Measurements from ENCODE around the gene EEF2. TPM values are rescaled to one million over a fixed set of nuclear protein-coding genes. Genes with fewer than 3 reads are reported as not detected.

Gene EEF2
- total RNA-seq, 1 experiment from 2014 or later: 3,615 TPM

DNA sequence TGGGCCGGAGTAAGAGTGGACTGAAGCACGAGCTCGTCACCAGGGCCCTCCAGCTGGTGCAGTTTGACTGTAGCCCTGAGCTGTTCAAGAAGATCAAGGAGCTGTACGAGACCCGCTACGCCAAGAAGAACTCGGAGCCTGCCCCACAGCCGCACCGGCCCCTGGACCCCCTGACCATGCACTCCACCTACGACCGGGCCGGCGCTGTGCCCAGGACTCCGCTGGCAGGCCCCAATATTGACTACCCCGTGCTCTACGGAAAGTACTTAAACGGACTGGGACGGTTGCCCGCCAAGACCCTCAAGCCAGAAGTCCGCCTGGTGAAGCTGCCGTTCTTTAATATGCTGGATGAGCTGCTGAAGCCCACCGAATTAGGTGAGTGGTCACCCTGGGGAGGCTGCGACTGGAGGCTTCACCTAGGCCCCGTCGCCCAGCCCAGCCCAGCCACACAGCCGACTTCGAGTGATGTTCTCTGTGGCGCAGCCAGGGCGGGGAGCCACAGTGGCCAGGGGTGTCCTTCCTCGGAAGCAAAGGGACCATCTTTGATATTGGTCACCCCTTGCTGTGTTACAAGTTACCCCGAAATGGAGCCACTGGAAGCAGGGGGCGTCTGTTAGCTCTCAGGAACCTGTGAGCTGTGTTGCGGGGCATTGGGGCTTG lies 27.8 kb upstream of the EEF2 start:
- Histone ChIP-seq H2BK20ac (ENCODE audit: low read depth, low read length, poor library complexity, severe bottlenecking) (no peak overlapping the region), H3T11ph (ENCODE audit: low read length) (no peak overlapping the region), H3K18ac (ENCODE audit: insufficient read length, low read depth, low read length) (no peak overlapping the region), H4K5ac (ENCODE audit: insufficient read length, low read depth, low read length) (no peak overlapping the region), H3K14ac (ENCODE audit: insufficient read depth, low read length) (no peak overlapping the region), H4K8ac (replicated peaks; ENCODE audit: insufficient read length, low read depth, low read length) (no peak overlapping the region), H3K23me2 (ENCODE audit: insufficient read length, low read depth, low read length, poor library complexity, severe bottlenecking) (peaks cover 5% of the 10 kb centered on the region), H2BK15ac (ENCODE audit: low read depth, low read length) (no peak overlapping the region), H3K9me3 (ENCODE audit: control insufficient read depth, low read depth, low read length) (no peaks in the 10 kb centered on the region), H2AFZ (ENCODE audit: low read length) (no peak overlapping the region), H3K79me2 (ENCODE audit: insufficient read depth, low read length) (peaks cover 17% of the 10 kb centered on the region; the same call in 1 of the 2 replicates), H3K56ac (ENCODE audit: insufficient read length, low read depth, low read length) (no peak overlapping the region), H2BK120ac (ENCODE audit: low read depth, low read length, poor library complexity, severe bottlenecking) (no peak overlapping the region), H2BK12ac (ENCODE audit: insufficient read length, low read depth, low read length) (no peak overlapping the region), H2AK5ac (ENCODE audit: insufficient read length, low read length) (no peak overlapping the region), H4K20me1 (ENCODE audit: control insufficient read depth, insufficient read depth, insufficient read length) (no peaks in the 10 kb centered on the region), H3K4me2 (ENCODE audit: insufficient read depth, insufficient read length, low read length) (no peak overlapping the region), H3K79me1 (ENCODE audit: insufficient read depth, low read depth, low read length, poor library complexity, severe bottlenecking) (peaks cover 11% of the 10 kb centered on the region), H3K23ac (ENCODE audit: insufficient read length, low read depth, low read length) (no peak overlapping the region), H3K4me1 (ENCODE audit: insufficient read depth, low read length) (no peaks in the 10 kb centered on the region), H2BK5ac (ENCODE audit: insufficient read length, low read length) (no peak overlapping the region), H3K4ac (ENCODE audit: low read depth, low read length) (no peak overlapping the region), H3K27me3 (ENCODE audit: insufficient read depth, low read length) (no peaks in the 10 kb centered on the region), H3K9ac (ENCODE audit: extremely low read depth, insufficient read length, low read length) (no peak overlapping the region), H4K91ac (ENCODE audit: insufficient read length, low read depth, low read length) (no peak overlapping the region), H3K27ac (ENCODE audit: insufficient read length, low read depth, low read length) (no peak overlapping the region)
- peaks cover 13 to 20% of the 10 kb centered on the region in 2 experiments for H3K4me1 Mint-ChIP-seq
- TF ChIP-seq CTCF (conservative IDR thresholded peaks at IDR 0.05): no peak
- no peaks in the 10 kb centered on the region for H3K9me3 Mint-ChIP-seq
- no peak overlapping the region; a peak in 1 of 7 replicates for H3K27ac Mint-ChIP-seq
- no peak for DNase-seq
- no CpG with 5 or more reads among the region's 33 CpGs for WGBS (ENCODE audit: extremely low coverage, insufficient read length, low lambda C conversion rate)
- H3K4me3 Mint-ChIP-seq: peak overlapping the region in 1 of 2 experiments; percentile 3; a peak in 1 of 5 replicates
- H3K27me3 Mint-ChIP-seq (ENCODE audit: low read depth): no peaks in the 10 kb centered on the region
- peaks cover 6 to 33% (median 23%) of the 10 kb centered on the region in 3 experiments; a peak in 6 of 7 replicates for H3K36me3 Mint-ChIP-seq (ENCODE audit: insufficient read depth in 1 of 3, low read depth in 3 of 3)

Measured in H9 (cell line).